Rectal smooth muscle tissue (tissue), 1 donor: ENCODE results near the gene NOTCH2.
A peak's percentile ranks its signal among the peaks of the same experiment; 100 is the strongest.

Experiments used
- H3K27ac ChIP-seq: one replicate; pipeline ENCODE4 v1.7.0; 2013; ENCODE audit warnings: low read depth, low read length, inconsistent platforms
- H3K27me3 ChIP-seq: one replicate; pipeline ENCODE4 v1.7.0; 2013; ENCODE audit warnings: low read length; ENCODE audit not compliant: control insufficient read depth, insufficient read depth
- H3K36me3 ChIP-seq: one replicate; pipeline ENCODE4 v1.7.0; 2013; ENCODE audit warnings: low read length; ENCODE audit not compliant: control insufficient read depth, insufficient read depth
- H3K4me1 ChIP-seq: one replicate; pipeline ENCODE4 v1.7.0; 2013; ENCODE audit warnings: low read length; ENCODE audit not compliant: control insufficient read depth, insufficient read depth
- H3K4me3 ChIP-seq: one replicate; pipeline ENCODE4 v1.7.0; 2013; ENCODE audit warnings: low read length
- H3K9ac ChIP-seq: one replicate; pipeline ENCODE4 v1.7.0; 2013; ENCODE audit warnings: low read length

Gene NOTCH2

GRCh38 chr1:119882132-119883049 is 187.1 kb downstream of the NOTCH2 start:
- H3K36me3 ChIP-seq: no peaks in the 10 kb centered on the region
- H3K4me1 ChIP-seq: no peaks in the 10 kb centered on the region
- no peak overlapping the region for H3K27ac ChIP-seq
- H3K27me3 ChIP-seq: no peaks in the 10 kb centered on the region
- no peak overlapping the region for H3K9ac ChIP-seq
- H3K4me3 ChIP-seq: no peak overlapping the region

- Histone ChIP-seq H3K27me3 (no peaks in the 10 kb centered on the region), H3K4me3 (no peak overlapping the region), H3K9ac (no peak overlapping the region), H3K4me1 (no peaks in the 10 kb centered on the region), H3K27ac (no peak overlapping the region), H3K36me3 (no peaks in the 10 kb centered on the region)
These were observed 189.7 kb downstream of the NOTCH2 start for GRCh38 chr1:119879510-119880434.

GRCh38 chr1:119878171-119878570 is 191.3 kb downstream of the NOTCH2 start:
- Histone ChIP-seq H3K9ac (no peak overlapping the region), H3K27ac (no peak overlapping the region), H3K4me3 (no peak overlapping the region), H3K27me3 (no peaks in the 10 kb centered on the region), H3K4me1 (peaks cover 7% of the 10 kb centered on the region), H3K36me3 (no peaks in the 10 kb centered on the region)

GRCh38 chr1:119874186-119874585 is 195.3 kb downstream of the NOTCH2 start:
- Histone ChIP-seq H3K4me3 (no peak overlapping the region), H3K4me1 (peaks cover 8% of the 10 kb centered on the region), H3K27me3 (no peaks in the 10 kb centered on the region), H3K27ac (peak overlapping the region; percentile 15), H3K9ac (no peak overlapping the region), H3K36me3 (no peaks in the 10 kb centered on the region)

- Histone ChIP-seq H3K27me3 (no peaks in the 10 kb centered on the region), H3K36me3 (no peaks in the 10 kb centered on the region), H3K27ac (no peak overlapping the region), H3K9ac (no peak overlapping the region), H3K4me1 (peaks cover 8% of the 10 kb centered on the region), H3K4me3 (no peak overlapping the region)
These were observed 196.1 kb downstream of the NOTCH2 start for GRCh38 chr1:119873135-119874015.

GRCh38 chr1:119871881-119872280 is 197.6 kb downstream of the NOTCH2 start:
- Histone ChIP-seq H3K4me1 (peaks cover 8% of the 10 kb centered on the region), H3K9ac (no peak overlapping the region), H3K27me3 (no peaks in the 10 kb centered on the region), H3K4me3 (no peak overlapping the region), H3K27ac (no peak overlapping the region), H3K36me3 (no peaks in the 10 kb centered on the region)

- Histone ChIP-seq H3K4me1 (peaks cover 8% of the 10 kb centered on the region), H3K27me3 (no peaks in the 10 kb centered on the region), H3K9ac (no peak overlapping the region), H3K36me3 (no peaks in the 10 kb centered on the region), H3K4me3 (no peak overlapping the region), H3K27ac (no peak overlapping the region)
These were observed 198.4 kb downstream of the NOTCH2 start for GRCh38 chr1:119870917-119871596.

GRCh38 chr1:119869995-119870394 is 199.5 kb downstream of the NOTCH2 start:
- H3K4me1 ChIP-seq: peaks cover 8% of the 10 kb centered on the region
- no peaks in the 10 kb centered on the region for H3K27me3 ChIP-seq
- no peak overlapping the region for H3K27ac ChIP-seq
- no peaks in the 10 kb centered on the region for H3K36me3 ChIP-seq
- no peak overlapping the region for H3K4me3 ChIP-seq
- no peak overlapping the region for H3K9ac ChIP-seq

GRCh38 chr1:119868176-119868575 is 201.3 kb downstream of the NOTCH2 start:
- Histone ChIP-seq H3K36me3 (no peaks in the 10 kb centered on the region), H3K27me3 (no peaks in the 10 kb centered on the region), H3K4me3 (no peak overlapping the region), H3K4me1 (peaks cover 2% of the 10 kb centered on the region), H3K9ac (no peak overlapping the region), H3K27ac (no peak overlapping the region)

- Histone ChIP-seq H3K9ac (no peak overlapping the region), H3K4me1 (no peaks in the 10 kb centered on the region), H3K27me3 (no peaks in the 10 kb centered on the region), H3K27ac (no peak overlapping the region), H3K36me3 (no peaks in the 10 kb centered on the region), H3K4me3 (no peak overlapping the region)
These were observed 203.0 kb downstream of the NOTCH2 start for GRCh38 chr1:119866451-119866850.

GRCh38 chr1:119865627-119866026 is 203.8 kb downstream of the NOTCH2 start:
- no peak overlapping the region for H3K27ac ChIP-seq
- no peak overlapping the region for H3K4me3 ChIP-seq
- H3K4me1 ChIP-seq: no peaks in the 10 kb centered on the region
- no peaks in the 10 kb centered on the region for H3K27me3 ChIP-seq
- H3K9ac ChIP-seq: no peak overlapping the region
- H3K36me3 ChIP-seq: no peaks in the 10 kb centered on the region
